ENCODE results near the gene C1QTNF8.

The C1QTNF8 gene

GRCh38 chr16:1058216-1058615, 37.8 kb downstream of the C1QTNF8 start:
- no peaks in the 10 kb centered on the region for H3K4me1 ChIP-seq (ENCODE audit: low read length)
- no peaks in the 10 kb centered on the region for H3K79me2 ChIP-seq (ENCODE audit: low read length)
- no peak for TF ChIP-seq EZH2phosphoT487 (IDR thresholded peaks at IDR 0.05; ENCODE audit: low read depth)
- TF ChIP-seq CTCF (IDR thresholded peaks at IDR 0.05; ENCODE audit: low read depth, low read length), result no peak
- H4K20me1 ChIP-seq (ENCODE audit: insufficient read depth, low read length), result no peaks in the 10 kb centered on the region
- H3K27ac ChIP-seq (ENCODE audit: low read length), result no peak overlapping the region
- no peak overlapping the region for H3K9ac ChIP-seq (ENCODE audit: low read length)
- no peaks in the 10 kb centered on the region for H3K9me3 ChIP-seq (ENCODE audit: insufficient read depth, low read length)
- no peaks in the 10 kb centered on the region for H3K27me3 ChIP-seq (ENCODE audit: low read depth, low read length)
- H3K4me3 ChIP-seq (ENCODE audit: low read length), result no peak overlapping the region
- no peaks in the 10 kb centered on the region for H3K36me3 ChIP-seq (replicated peaks; ENCODE audit: low read depth, low read length)
- H2AFZ ChIP-seq (ENCODE audit: low read depth, low read length), result no peak overlapping the region
- H3K4me2 ChIP-seq (ENCODE audit: low read length), result no peak overlapping the region

GRCh38 chr16:1057252-1057932, 38.7 kb downstream of the C1QTNF8 start:
- Histone ChIP-seq H3K27ac (ENCODE audit: low read length) (no peak overlapping the region), H4K20me1 (ENCODE audit: insufficient read depth, low read length) (no peaks in the 10 kb centered on the region), H3K79me2 (ENCODE audit: low read length) (no peaks in the 10 kb centered on the region), H3K36me3 (replicated peaks; ENCODE audit: low read depth, low read length) (no peaks in the 10 kb centered on the region), H3K4me1 (ENCODE audit: low read length) (no peaks in the 10 kb centered on the region), H3K4me3 (ENCODE audit: low read length) (no peak overlapping the region), H3K9me3 (ENCODE audit: insufficient read depth, low read length) (no peaks in the 10 kb centered on the region), H2AFZ (ENCODE audit: low read depth, low read length) (no peak overlapping the region), H3K4me2 (ENCODE audit: low read length) (no peak overlapping the region), H3K27me3 (ENCODE audit: low read depth, low read length) (no peaks in the 10 kb centered on the region), H3K9ac (ENCODE audit: low read length) (no peak overlapping the region)
- TF ChIP-seq EZH2phosphoT487 (IDR thresholded peaks at IDR 0.05; ENCODE audit: low read depth) (no peak), CTCF (IDR thresholded peaks at IDR 0.05; ENCODE audit: low read depth, low read length) (peak; percentile 67)

GRCh38 chr16:1056196-1056595, 39.8 kb downstream of the C1QTNF8 start:
- no peaks in the 10 kb centered on the region for H3K36me3 ChIP-seq (replicated peaks; ENCODE audit: low read depth, low read length)
- H3K9ac ChIP-seq (ENCODE audit: low read length), result no peak overlapping the region
- no peak overlapping the region for H3K4me3 ChIP-seq (ENCODE audit: low read length)
- no peaks in the 10 kb centered on the region for H4K20me1 ChIP-seq (ENCODE audit: insufficient read depth, low read length)
- H3K4me1 ChIP-seq (ENCODE audit: low read length), result no peaks in the 10 kb centered on the region
- no peaks in the 10 kb centered on the region for H3K79me2 ChIP-seq (ENCODE audit: low read length)
- no peak for TF ChIP-seq CTCF (IDR thresholded peaks at IDR 0.05; ENCODE audit: low read depth, low read length)
- TF ChIP-seq EZH2phosphoT487 (IDR thresholded peaks at IDR 0.05; ENCODE audit: low read depth), result no peak
- no peak overlapping the region for H2AFZ ChIP-seq (ENCODE audit: low read depth, low read length)
- no peaks in the 10 kb centered on the region for H3K9me3 ChIP-seq (ENCODE audit: insufficient read depth, low read length)
- no peak overlapping the region for H3K4me2 ChIP-seq (ENCODE audit: low read length)
- H3K27me3 ChIP-seq (ENCODE audit: low read depth, low read length), result no peaks in the 10 kb centered on the region
- no peak overlapping the region for H3K27ac ChIP-seq (ENCODE audit: low read length)

GRCh38 chr16:1055557-1055924, 40.5 kb downstream of the C1QTNF8 start:
- no peak for TF ChIP-seq CTCF (IDR thresholded peaks at IDR 0.05; ENCODE audit: low read depth, low read length)
- TF ChIP-seq EZH2phosphoT487 (IDR thresholded peaks at IDR 0.05; ENCODE audit: low read depth), result no peak
- H3K9me3 ChIP-seq (ENCODE audit: insufficient read depth, low read length), result no peaks in the 10 kb centered on the region
- H3K4me2 ChIP-seq (ENCODE audit: low read length), result no peak overlapping the region
- H3K36me3 ChIP-seq (replicated peaks; ENCODE audit: low read depth, low read length), result no peaks in the 10 kb centered on the region
- no peak overlapping the region for H3K9ac ChIP-seq (ENCODE audit: low read length)
- H3K79me2 ChIP-seq (ENCODE audit: low read length), result no peaks in the 10 kb centered on the region
- H3K27ac ChIP-seq (ENCODE audit: low read length), result no peak overlapping the region
- no peak overlapping the region for H3K4me3 ChIP-seq (ENCODE audit: low read length)
- no peaks in the 10 kb centered on the region for H3K4me1 ChIP-seq (ENCODE audit: low read length)
- H3K27me3 ChIP-seq (ENCODE audit: low read depth, low read length), result no peaks in the 10 kb centered on the region
- H2AFZ ChIP-seq (ENCODE audit: low read depth, low read length), result no peak overlapping the region
- no peaks in the 10 kb centered on the region for H4K20me1 ChIP-seq (ENCODE audit: insufficient read depth, low read length)

All from OCI-LY3 (cell line).